ENCODE measurements around the gene CSK. TPM values are rescaled to one million over a fixed set of nuclear protein-coding genes. Genes with fewer than 3 reads are reported as not detected.

CSK gene
- total RNA-seq, 4 donors from 2014 or later, result 8.4 to 23.1 (median 18.2) TPM

DNA sequence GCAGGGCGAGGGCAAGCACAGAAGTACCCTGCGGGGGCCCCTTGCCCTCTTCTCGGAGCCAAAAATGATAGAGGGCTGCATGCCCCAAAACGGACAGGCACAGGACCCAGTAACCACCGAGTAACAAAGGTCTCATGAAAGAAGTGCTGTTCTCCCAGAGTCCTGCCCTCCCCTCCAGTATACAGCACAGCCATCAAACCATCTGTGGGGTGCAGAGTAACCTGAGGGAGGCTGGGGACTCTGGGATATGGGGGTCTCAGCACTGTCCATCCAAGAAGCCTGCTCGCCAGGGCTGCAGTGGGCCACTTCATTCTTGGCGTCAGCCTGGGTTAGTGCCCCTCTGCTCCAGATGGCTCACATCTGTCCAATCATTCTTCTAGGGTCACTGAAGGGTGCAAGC is 55.0 kb downstream of the CSK start:
- peaks cover 0 to 61% of the 10 kb centered on the region in 2 donors for H3K36me3 ChIP-seq
- H3K9me3 ChIP-seq, result no peaks in the 10 kb centered on the region
- TF ChIP-seq, protein P1, sequence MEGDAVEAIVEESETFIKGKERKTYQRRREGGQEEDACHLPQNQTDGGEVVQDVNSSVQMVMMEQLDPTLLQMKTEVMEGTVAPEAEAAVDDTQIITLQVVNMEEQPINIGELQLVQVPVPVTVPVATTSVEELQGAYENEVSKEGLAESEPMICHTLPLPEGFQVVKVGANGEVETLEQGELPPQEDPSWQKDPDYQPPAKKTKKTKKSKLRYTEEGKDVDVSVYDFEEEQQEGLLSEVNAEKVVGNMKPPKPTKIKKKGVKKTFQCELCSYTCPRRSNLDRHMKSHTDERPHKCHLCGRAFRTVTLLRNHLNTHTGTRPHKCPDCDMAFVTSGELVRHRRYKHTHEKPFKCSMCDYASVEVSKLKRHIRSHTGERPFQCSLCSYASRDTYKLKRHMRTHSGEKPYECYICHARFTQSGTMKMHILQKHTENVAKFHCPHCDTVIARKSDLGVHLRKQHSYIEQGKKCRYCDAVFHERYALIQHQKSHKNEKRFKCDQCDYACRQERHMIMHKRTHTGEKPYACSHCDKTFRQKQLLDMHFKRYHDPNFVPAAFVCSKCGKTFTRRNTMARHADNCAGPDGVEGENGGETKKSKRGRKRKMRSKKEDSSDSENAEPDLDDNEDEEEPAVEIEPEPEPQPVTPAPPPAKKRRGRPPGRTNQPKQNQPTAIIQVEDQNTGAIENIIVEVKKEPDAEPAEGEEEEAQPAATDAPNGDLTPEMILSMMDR (IDR thresholded peaks at IDR 0.05), result no peak
- peaks cover 0 to 14% (median 5%) of the 10 kb centered on the region in 3 donors for H3K4me1 ChIP-seq
- H3K4me3 ChIP-seq, result no peak overlapping the region
- H3K27ac ChIP-seq, result no peak overlapping the region
- ATAC-seq, result no peak
- WGBS, 2 donors (ENCODE audit: low coverage in 1 of 2), result 77% methylated on average over 5 of the region's 7 CpGs; no CpG with 5 or more reads in 1 of the 2 donors
- no peaks in the 10 kb centered on the region for H3K27me3 ChIP-seq

DNA sequence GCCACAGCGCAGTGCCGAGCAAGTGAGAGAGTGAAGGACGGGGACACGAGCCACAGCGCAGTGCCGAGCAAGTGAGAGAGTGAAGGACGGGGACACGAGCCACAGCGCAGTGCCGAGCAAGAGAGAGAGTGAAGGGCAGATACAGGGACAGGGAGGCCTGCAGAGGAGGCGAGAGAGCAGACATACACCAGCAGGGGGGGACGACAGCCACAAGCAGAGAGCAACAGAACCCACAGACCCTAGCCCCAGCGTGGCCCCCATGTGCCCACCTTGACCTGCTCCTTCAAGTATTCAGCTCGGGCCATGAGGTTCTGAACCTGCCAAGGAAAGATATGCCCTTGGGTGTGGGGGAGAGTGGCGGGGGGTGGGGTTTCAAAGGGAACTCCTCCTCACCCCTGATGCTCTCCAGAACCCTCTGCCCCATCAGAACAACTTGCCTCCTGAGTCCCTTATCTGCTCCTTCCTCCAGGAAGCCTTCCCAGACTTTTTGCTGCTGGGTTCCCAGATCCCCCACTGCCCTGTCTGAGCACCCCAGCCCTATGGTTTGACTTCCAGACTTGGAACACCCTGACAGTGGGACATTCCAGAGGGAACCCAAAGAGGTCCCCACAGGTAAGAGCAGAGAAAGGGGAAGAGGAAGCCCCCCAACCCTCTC is 55.7 kb downstream of the CSK start:
- ATAC-seq, result no peak
- peaks cover 0 to 22% (median 11%) of the 10 kb centered on the region in 3 donors for H3K4me1 ChIP-seq
- 59 to 70% methylated on average over 2 to 5 of the region's 15 CpGs for WGBS, 2 donors (ENCODE audit: low coverage in 1 of 2)
- H3K9me3 ChIP-seq, result no peaks in the 10 kb centered on the region
- H3K4me3 ChIP-seq, result no peak overlapping the region
- H3K27ac ChIP-seq, result no peak overlapping the region
- no peaks in the 10 kb centered on the region for H3K27me3 ChIP-seq
- no peak for TF ChIP-seq POLR2A (IDR thresholded peaks at IDR 0.05)
- H3K36me3 ChIP-seq, result peaks cover 0 to 61% of the 10 kb centered on the region in 2 donors

DNA sequence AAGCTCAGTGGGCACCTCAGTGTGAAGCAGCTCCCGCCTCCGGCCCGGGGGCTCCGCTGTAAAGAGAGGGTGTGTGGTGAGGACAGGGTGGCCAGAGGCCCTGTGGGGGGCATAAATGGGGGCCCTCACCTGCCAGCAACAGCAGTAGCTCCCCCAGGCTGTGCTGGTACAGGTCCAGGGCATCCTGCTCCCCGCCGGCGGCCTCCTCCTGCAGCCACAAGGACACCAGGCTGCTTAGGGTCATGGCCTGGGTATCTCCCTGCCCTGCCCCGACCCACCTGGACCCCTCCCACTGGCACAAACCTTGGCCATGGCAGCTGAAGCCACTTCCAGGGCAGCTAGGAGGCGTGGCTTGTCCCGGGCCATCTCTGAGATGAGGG is 56.2 kb downstream of the CSK start:
- Histone ChIP-seq H3K36me3 (peaks cover 0 to 61% of the 10 kb centered on the region in 2 donors), H3K9me3 (no peaks in the 10 kb centered on the region), H3K4me3 (no peak overlapping the region), H3K27me3 (no peaks in the 10 kb centered on the region), H3K27ac (no peak overlapping the region), H3K4me1 (peaks cover 0 to 23% (median 11%) of the 10 kb centered on the region in 3 donors)
- TF ChIP-seq POLR2AphosphoS5 (IDR thresholded peaks at IDR 0.05) (no peak), POLR2A (IDR thresholded peaks at IDR 0.05) (no peak), EP300 (IDR thresholded peaks at IDR 0.05) (no peak)
- TF ChIP-seq, protein P1 (IDR thresholded peaks at IDR 0.05), result no peak
- ATAC-seq, result no peak
- whole genome bisulfite sequencing, 2 donors (ENCODE audit: low coverage in 1 of 2), result 100% methylated on average over 1 of the region's 10 CpGs; no CpG with 5 or more reads in 1 of the 2 donors

DNA sequence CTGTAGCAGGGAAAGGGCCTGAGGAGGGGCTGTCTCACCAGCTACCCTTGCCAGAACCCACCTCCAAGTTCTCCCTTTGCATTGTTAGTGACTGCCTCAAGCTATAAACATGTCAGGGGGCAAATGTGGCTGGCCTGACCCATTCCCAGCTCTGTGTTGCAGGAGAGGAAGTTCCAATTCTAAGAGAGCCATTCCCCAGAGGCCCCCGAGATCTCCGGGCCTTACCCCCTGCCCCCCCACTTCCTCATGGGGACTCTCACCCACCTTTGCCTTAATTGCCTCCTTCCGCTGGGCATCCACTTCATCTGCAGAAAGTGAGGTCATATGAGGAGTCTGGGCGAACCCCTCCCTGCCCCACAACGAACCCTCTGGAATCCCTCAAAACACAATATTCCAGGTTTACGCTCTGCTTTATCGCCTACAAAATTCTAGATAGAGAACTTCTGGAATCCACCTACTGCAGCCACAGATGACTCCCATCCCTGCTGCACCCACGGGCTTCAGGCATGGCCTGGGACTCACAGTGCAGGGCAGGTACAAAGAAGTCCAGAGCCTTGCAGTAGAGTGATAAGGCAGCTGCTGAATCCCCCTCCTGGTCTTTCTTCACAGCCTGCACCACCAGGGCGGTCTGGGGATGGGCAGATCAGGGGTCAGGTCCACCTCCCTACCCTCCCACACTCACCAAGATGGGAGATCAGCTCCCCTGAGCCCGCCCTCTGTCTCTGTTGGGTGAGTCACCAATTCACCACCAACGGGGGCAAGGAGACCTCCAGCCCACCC is 57.1 kb downstream of the CSK start:
- Histone ChIP-seq H3K27ac (no peak overlapping the region), H3K9me3 (no peaks in the 10 kb centered on the region), H3K27me3 (no peaks in the 10 kb centered on the region), H3K4me1 (peaks cover 0 to 31% (median 19%) of the 10 kb centered on the region in 3 donors), H3K4me3 (no peak overlapping the region), H3K36me3 (peaks cover 0 to 61% of the 10 kb centered on the region in 2 donors)
- no peak for ATAC-seq
- WGBS, 2 donors (ENCODE audit: low coverage in 1 of 2), result 90% methylated on average over 2 of the region's 11 CpGs; no CpG with 5 or more reads in 1 of the 2 donors
- TF ChIP-seq EP300 (IDR thresholded peaks at IDR 0.05) (no peak), POLR2A (IDR thresholded peaks at IDR 0.05) (no peak), POLR2AphosphoS5 (IDR thresholded peaks at IDR 0.05) (no peak)
- TF ChIP-seq, protein P1 (IDR thresholded peaks at IDR 0.05), result no peak

DNA sequence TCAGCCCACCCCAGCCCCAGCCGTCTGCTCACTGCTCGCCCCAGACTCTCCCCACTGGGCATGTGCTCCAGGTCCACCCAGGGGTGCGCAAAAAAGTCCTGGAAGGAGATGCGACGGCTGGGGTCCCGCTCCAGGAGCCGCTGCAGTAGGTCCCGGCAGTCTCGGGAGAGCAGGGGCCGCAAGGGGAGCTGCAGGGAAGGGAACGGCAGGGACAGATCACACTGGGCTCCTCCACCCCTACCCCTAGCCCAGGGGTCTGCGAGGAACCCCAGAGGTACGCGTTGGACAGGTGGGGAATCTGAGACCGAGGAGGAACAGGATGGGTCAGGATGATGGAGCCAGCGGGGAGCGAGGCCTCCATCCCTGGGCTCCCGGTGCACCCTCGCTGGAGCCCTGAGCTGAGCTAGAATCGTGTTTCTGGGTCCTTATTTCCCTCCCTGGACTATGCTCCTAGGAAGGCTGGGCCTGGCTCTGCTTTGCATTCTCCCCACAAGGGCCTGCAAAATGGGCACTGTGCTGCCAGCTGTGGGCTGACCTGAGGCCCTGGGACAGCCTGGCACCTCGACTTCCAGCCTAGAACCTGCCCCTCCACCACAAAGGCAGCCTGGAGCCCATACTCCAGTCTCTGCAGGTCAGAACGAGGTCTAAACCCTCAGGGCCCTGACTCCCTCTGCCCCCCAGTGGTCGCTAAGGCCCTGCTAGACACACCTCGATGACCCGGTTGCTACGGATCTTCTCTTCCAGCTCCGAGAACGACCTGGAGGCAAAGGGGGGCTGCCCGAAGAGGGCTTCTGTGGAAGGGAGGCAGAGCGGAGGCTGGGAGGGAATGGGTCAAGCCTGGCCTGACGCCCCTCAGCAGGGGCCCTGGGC is 57.9 kb downstream of the CSK start:
- Histone ChIP-seq H3K27me3 (no peaks in the 10 kb centered on the region), H3K36me3 (peaks cover 0 to 66% of the 10 kb centered on the region in 2 donors), H3K4me3 (no peak overlapping the region), H3K4me1 (peaks cover 0 to 35% (median 21%) of the 10 kb centered on the region in 3 donors), H3K9me3 (no peaks in the 10 kb centered on the region), H3K27ac (no peak overlapping the region)
- TF ChIP-seq, protein P1 (IDR thresholded peaks at IDR 0.05), result no peak
- TF ChIP-seq POLR2A (IDR thresholded peaks at IDR 0.05) (no peak), POLR2AphosphoS5 (IDR thresholded peaks at IDR 0.05) (no peak), EP300 (IDR thresholded peaks at IDR 0.05) (no peak)
- WGBS, 2 donors (ENCODE audit: low coverage in 1 of 2), result 63% methylated on average over 5 of the region's 31 CpGs; no CpG with 5 or more reads in 1 of the 2 donors
- no peak for ATAC-seq
